ENCODE results near the gene MYLK.

The MYLK gene

GRCh38 chr3:123920868-123921267, 36.7 kb upstream of the MYLK start:
- Histone ChIP-seq H3K36me3 (ENCODE audit: low read depth) (peaks cover 60% of the 10 kb centered on the region), H3K27me3 (ENCODE audit: insufficient read depth, poor library complexity, severe bottlenecking) (no peaks in the 10 kb centered on the region), H3K9me3 (ENCODE audit: severe bottlenecking) (peaks cover 2% of the 10 kb centered on the region)

GRCh38 chr3:123920383-123920782, 36.3 kb upstream of the MYLK start:
- no peak overlapping the region for H3K27ac ChIP-seq (ENCODE audit: poor library complexity, severe bottlenecking)
- H3K4me1 ChIP-seq (ENCODE audit: insufficient read depth, poor library complexity, severe bottlenecking) = no peaks in the 10 kb centered on the region
- no peaks in the 10 kb centered on the region for H3K27me3 ChIP-seq (ENCODE audit: insufficient read depth, poor library complexity, severe bottlenecking)
- no peak overlapping the region for H3K4me3 ChIP-seq (ENCODE audit: severe bottlenecking)
- ATAC-seq (ENCODE audit: low read depth) = no peak
- no peak for DNase-seq (ENCODE audit: low spot score)
- TF ChIP-seq CTCF (IDR thresholded peaks at IDR 0.05; ENCODE audit: poor library complexity, severe bottlenecking) = no peak
- peaks cover 2% of the 10 kb centered on the region for H3K9me3 ChIP-seq (ENCODE audit: severe bottlenecking)
- H3K36me3 ChIP-seq (ENCODE audit: low read depth) = peaks cover 59% of the 10 kb centered on the region

More at GRCh38 chr3:123920868-123921267, 36.7 kb upstream of the MYLK start:
- no peak for ATAC-seq (ENCODE audit: low read depth)
- no peak overlapping the region for H3K4me3 ChIP-seq (ENCODE audit: severe bottlenecking)
- H3K27ac ChIP-seq (ENCODE audit: poor library complexity, severe bottlenecking) = no peak overlapping the region
- no peaks in the 10 kb centered on the region for H3K4me1 ChIP-seq (ENCODE audit: insufficient read depth, poor library complexity, severe bottlenecking)
- no peak for TF ChIP-seq CTCF (IDR thresholded peaks at IDR 0.05; ENCODE audit: poor library complexity, severe bottlenecking)
- DNase-seq (ENCODE audit: low spot score) = no peak

- TF ChIP-seq CTCF (IDR thresholded peaks at IDR 0.05; ENCODE audit: poor library complexity, severe bottlenecking) = no peak
- no peak for ATAC-seq (ENCODE audit: low read depth)
- DNase-seq (ENCODE audit: low spot score) = no peak
- Histone ChIP-seq H3K9me3 (ENCODE audit: severe bottlenecking) (peaks cover 2% of the 10 kb centered on the region), H3K27me3 (ENCODE audit: insufficient read depth, poor library complexity, severe bottlenecking) (no peaks in the 10 kb centered on the region), H3K4me1 (ENCODE audit: insufficient read depth, poor library complexity, severe bottlenecking) (no peaks in the 10 kb centered on the region), H3K27ac (ENCODE audit: poor library complexity, severe bottlenecking) (no peak overlapping the region), H3K36me3 (ENCODE audit: low read depth) (peaks cover 59% of the 10 kb centered on the region), H3K4me3 (ENCODE audit: severe bottlenecking) (no peak overlapping the region)
Observed at GRCh38 chr3:123919353-123919752, 35.2 kb upstream of the MYLK start.

- Histone ChIP-seq H3K9me3 (ENCODE audit: severe bottlenecking) (no peaks in the 10 kb centered on the region), H3K4me3 (ENCODE audit: severe bottlenecking) (no peak overlapping the region), H3K36me3 (ENCODE audit: low read depth) (peaks cover 26% of the 10 kb centered on the region), H3K27me3 (ENCODE audit: insufficient read depth, poor library complexity, severe bottlenecking) (no peaks in the 10 kb centered on the region), H3K27ac (ENCODE audit: poor library complexity, severe bottlenecking) (no peak overlapping the region), H3K4me1 (ENCODE audit: insufficient read depth, poor library complexity, severe bottlenecking) (no peaks in the 10 kb centered on the region)
- no peak for TF ChIP-seq CTCF (IDR thresholded peaks at IDR 0.05; ENCODE audit: poor library complexity, severe bottlenecking)
- no peak for ATAC-seq (ENCODE audit: low read depth)
- no peak for DNase-seq (ENCODE audit: low spot score)
Observed at GRCh38 chr3:123914829-123915228, 30.7 kb upstream of the MYLK start.

- Histone ChIP-seq H3K27me3 (ENCODE audit: insufficient read depth, poor library complexity, severe bottlenecking) (no peaks in the 10 kb centered on the region), H3K27ac (ENCODE audit: poor library complexity, severe bottlenecking) (no peak overlapping the region), H3K9me3 (ENCODE audit: severe bottlenecking) (no peaks in the 10 kb centered on the region), H3K36me3 (ENCODE audit: low read depth) (peaks cover 8% of the 10 kb centered on the region; the same call in 1 of the 2 replicates), H3K4me1 (ENCODE audit: insufficient read depth, poor library complexity, severe bottlenecking) (no peaks in the 10 kb centered on the region), H3K4me3 (ENCODE audit: severe bottlenecking) (no peak overlapping the region)
- ATAC-seq (ENCODE audit: low read depth) (no peak), DNase-seq (ENCODE audit: low spot score) (no peak)
- no peak for TF ChIP-seq CTCF (IDR thresholded peaks at IDR 0.05; ENCODE audit: poor library complexity, severe bottlenecking)
Observed at GRCh38 chr3:123909785-123910184, 25.7 kb upstream of the MYLK start.

Data from RWPE2 (cell line).